Measurements from ENCODE around the gene RPS19. TPM values are rescaled to one million over a fixed set of nuclear protein-coding genes. Genes with fewer than 3 reads are reported as not detected.

Gene RPS19
- total RNA-seq, 2 experiments from 2014 or later: 2,342 to 3,204 TPM

DNA sequence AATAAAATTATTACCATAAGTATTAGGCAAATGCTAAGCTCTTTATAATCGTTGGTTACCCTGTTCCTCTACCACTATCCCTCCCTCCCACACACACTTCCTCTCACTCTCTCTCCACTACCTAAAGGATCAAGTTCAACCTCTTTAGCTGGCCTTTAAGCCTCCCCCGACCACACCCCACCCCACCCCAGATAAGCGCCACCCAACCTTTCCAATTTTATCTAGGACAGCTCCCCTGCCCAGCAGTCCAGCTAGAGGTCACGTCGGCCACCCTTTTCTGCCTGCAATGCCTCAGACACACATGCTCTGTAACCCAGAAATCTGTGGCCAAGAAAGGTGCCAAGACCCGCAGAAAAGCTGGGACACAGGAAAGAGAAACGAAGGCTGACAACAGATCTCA, 16.7 kb upstream of the RPS19 start:
- Mint-ChIP-seq H3K4me3 (no peak overlapping the region), H3K36me3 (ENCODE audit: low read depth) (no peaks in the 10 kb centered on the region), H3K27ac (no peak overlapping the region), H3K27me3 (peaks cover 10% of the 10 kb centered on the region), H3K4me1 (no peaks in the 10 kb centered on the region), H3K9me3 (ENCODE audit: low read depth) (no peaks in the 10 kb centered on the region)
- DNase-seq: no peak
- ATAC-seq: no peak
- intact Hi-C loops (cut with DNase I, micrococcal nuclease): no loop called here
- CTCF ChIA-PET: interaction anchor here (0.7 to 1.4 kb wide), 2 partner anchors 16 to 50 kb away, joined by 3 to 4 read pairs; no protein-coding TSS in a partner anchor
- POLR2A ChIA-PET: no interaction called here

DNA sequence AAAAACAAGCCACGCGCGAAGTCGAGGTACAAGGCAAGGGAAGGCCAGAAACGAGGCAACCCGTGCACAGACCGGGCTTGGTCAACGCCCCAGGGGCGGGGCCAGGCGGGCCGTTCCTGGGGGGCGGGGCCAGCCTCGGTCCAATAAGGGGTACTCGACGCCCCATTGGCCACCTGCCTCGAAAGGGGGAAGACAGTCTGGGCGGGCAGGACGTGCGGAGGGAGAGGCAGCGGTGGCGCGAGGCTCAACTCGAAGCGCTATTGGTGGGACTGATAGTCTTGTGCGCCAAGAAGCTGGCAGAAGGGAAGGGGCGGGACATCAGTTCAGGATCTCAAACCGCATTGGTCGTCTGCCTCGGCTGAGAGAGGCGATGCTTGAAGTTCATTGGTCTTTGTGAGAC, 15.5 kb upstream of the RPS19 start, which contains the start of gene LYPD4:
Gene LYPD4, minus strand, starts transcription at position 83 of the 400 bp plus-strand sequence. CDS start 5,398 bp downstream, outside the sequence.
- Mint-ChIP-seq H3K4me1 (no peaks in the 10 kb centered on the region), H3K9me3 (ENCODE audit: low read depth) (no peaks in the 10 kb centered on the region), H3K27me3 (peaks cover 2% of the 10 kb centered on the region), H3K27ac (no peak within 1 kb of the TSS), H3K36me3 (ENCODE audit: low read depth) (no peaks in the 10 kb centered on the region), H3K4me3 (no peak within 1 kb of the TSS)
- DNase-seq: no peak
- intact Hi-C loops (cut with DNase I, micrococcal nuclease): no loop called here
- no peak for ATAC-seq
- ChIA-PET POLR2A (interaction anchor here (0.6 kb wide), 1 partner anchor 30 kb away, joined by 3 read pairs; no protein-coding TSS in a partner anchor), CTCF (interaction anchor here (0.6 to 1.0 kb wide), 2 partner anchors 14 kb away, joined by 3 read pairs; no protein-coding TSS in a partner anchor)

DNA sequence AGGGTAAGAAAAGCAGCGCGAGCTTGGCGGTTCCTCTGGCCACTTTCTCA, 15.2 kb upstream of the RPS19 start, which contains the start of gene DMRTC2:
Gene DMRTC2, plus strand, starts transcription at position 42 of the 50 bp plus-strand sequence. CDS start 2,387 bp downstream, outside the sequence.
- ChIA-PET CTCF (interaction anchor here (1.0 kb wide), 1 partner anchor 14 kb away, joined by 3 read pairs; no protein-coding TSS in a partner anchor), POLR2A (interaction anchor here (0.6 kb wide), 1 partner anchor 31 kb away, joined by 3 read pairs; no protein-coding TSS in a partner anchor)
- ATAC-seq: no peak
- Mint-ChIP-seq H3K27ac (no peak within 1 kb of the TSS), H3K9me3 (ENCODE audit: low read depth) (no peaks in the 10 kb centered on the region), H3K27me3 (peaks cover 2% of the 10 kb centered on the region), H3K36me3 (ENCODE audit: low read depth) (no peaks in the 10 kb centered on the region), H3K4me3 (no peak within 1 kb of the TSS), H3K4me1 (no peaks in the 10 kb centered on the region)
- intact Hi-C loops (cut with DNase I, micrococcal nuclease): no loop called here
- no peak for DNase-seq

DNA sequence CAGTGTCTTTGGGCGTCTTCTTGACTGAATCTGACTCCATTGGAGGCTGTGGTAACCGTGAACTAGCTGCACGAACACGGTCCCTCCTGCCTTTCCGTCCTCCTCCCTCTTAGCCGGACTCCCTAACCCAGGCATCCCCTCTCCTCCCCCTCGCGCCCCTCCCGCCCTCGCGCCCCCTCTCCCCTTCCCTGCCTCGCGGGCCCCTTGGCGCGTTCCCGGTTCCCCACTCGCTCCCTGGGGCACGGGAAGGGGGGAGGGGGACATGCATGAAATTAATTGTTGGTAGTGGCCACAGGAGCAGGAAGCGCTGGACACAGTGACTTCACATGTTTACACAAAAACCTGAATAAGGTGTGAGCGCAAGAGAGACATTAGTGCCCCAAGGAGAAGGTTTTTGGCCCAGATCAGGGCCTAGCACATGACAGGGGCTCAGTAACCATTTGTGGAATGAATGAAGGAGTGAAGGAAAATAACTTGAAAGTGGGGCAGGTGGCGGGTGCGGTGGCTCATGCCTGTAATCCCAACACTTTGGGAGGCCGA, 14.9 kb upstream of the RPS19 start:
- H3K36me3 Mint-ChIP-seq (ENCODE audit: low read depth): no peaks in the 10 kb centered on the region

DNA sequence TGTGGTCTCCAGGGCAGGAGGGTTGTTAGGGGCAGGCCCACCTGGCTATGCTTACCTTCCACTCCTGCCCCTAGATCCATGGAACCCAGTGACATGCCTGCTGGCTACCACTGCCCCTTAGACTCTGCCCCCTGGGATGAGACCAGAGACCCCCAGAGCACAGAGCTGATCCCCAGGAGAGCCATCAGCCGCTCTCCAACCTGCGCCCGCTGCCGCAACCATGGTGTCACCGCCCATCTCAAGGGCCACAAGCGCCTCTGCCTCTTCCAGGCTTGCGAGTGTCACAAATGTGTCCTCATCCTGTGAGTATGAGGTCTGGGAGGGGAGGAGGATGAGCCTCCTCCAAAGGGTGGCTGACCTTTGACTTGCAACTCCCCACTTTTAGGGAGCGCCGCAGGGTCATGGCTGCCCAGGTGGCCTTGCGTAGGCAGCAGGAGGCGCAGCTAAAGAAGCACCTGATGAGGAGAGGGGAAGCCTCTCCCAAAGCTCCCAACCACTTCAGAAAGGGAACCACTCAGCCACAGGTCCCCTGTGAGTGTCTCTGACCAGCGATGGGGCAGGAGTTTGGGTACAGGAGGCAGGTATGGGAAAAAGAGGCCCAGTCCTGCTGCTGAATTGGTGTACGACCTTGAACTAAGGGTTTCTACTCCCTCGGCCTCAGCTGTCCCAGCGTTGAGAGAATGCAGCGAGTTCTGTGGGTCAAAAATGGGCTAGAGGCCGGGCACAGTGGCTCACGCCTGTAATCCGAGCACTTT, 12.5 kb upstream of the RPS19 start:
- intact Hi-C loops (cut with DNase I, micrococcal nuclease): no loop called here
- DNase-seq (no peak), ATAC-seq (no peak)
- H3K27ac Mint-ChIP-seq: no peak overlapping the region
- ChIA-PET CTCF (interaction anchor here (0.6 to 1.2 kb wide), 3 partner anchors 11 to 94 kb away, joined by 3 to 4 read pairs (median 3); no protein-coding TSS in a partner anchor), POLR2A (no interaction called here)
- H3K36me3 Mint-ChIP-seq (ENCODE audit: low read depth): no peaks in the 10 kb centered on the region
- H3K4me3 Mint-ChIP-seq: no peak overlapping the region
- no peaks in the 10 kb centered on the region for H3K4me1 Mint-ChIP-seq
- no peaks in the 10 kb centered on the region for H3K9me3 Mint-ChIP-seq (ENCODE audit: low read depth)
- H3K27me3 Mint-ChIP-seq: peaks cover 2% of the 10 kb centered on the region

More for the DNA sequence above, 14.9 kb upstream of the RPS19 start:
- ChIA-PET CTCF (no interaction called here), POLR2A (interaction anchor here (0.6 kb wide), 1 partner anchor 31 kb away, joined by 3 read pairs; no protein-coding TSS in a partner anchor)
- ATAC-seq: no peak
- intact Hi-C loops (cut with DNase I, micrococcal nuclease): no loop called here
- Mint-ChIP-seq H3K4me3 (no peak overlapping the region), H3K9me3 (ENCODE audit: low read depth) (no peaks in the 10 kb centered on the region), H3K27me3 (peaks cover 2% of the 10 kb centered on the region), H3K4me1 (no peaks in the 10 kb centered on the region), H3K27ac (no peak overlapping the region)
- DNase-seq: no peak

DNA sequence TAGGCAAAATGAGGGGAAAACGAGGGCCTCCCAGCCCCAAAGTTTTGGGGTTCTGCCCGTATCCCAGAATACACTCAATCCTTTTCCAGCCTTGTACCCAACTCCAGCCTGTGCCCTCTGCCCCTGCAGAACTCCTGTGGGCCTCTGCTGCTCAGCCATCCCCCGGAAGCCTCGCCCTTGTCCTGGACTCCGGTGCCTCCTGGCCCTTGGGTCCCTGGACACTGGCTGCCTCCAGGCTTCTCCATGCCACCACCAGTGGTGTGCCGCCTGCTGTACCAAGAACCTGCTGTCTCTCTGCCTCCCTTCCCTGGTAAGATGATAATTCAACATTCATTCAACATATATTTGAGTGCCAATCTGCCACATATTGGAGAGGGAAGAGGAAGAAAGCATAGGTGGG, 11.4 kb upstream of the RPS19 start:
- DNase-seq (no peak), ATAC-seq (no peak)
- no peak overlapping the region for H3K4me3 Mint-ChIP-seq
- CTCF ChIA-PET: interaction anchor here (1.2 to 4.8 kb wide), 2 partner anchors 11 to 25 kb away, joined by 3 to 26 read pairs; no protein-coding TSS in a partner anchor
- no peaks in the 10 kb centered on the region for H3K4me1 Mint-ChIP-seq
- no peak overlapping the region for H3K27ac Mint-ChIP-seq
- no peaks in the 10 kb centered on the region for H3K36me3 Mint-ChIP-seq (ENCODE audit: low read depth)
- intact Hi-C loops (cut with DNase I, micrococcal nuclease): no loop called here
- H3K27me3 Mint-ChIP-seq: peaks cover 1% of the 10 kb centered on the region
- POLR2A ChIA-PET: no interaction called here
- H3K9me3 Mint-ChIP-seq (ENCODE audit: low read depth): no peaks in the 10 kb centered on the region

DNA sequence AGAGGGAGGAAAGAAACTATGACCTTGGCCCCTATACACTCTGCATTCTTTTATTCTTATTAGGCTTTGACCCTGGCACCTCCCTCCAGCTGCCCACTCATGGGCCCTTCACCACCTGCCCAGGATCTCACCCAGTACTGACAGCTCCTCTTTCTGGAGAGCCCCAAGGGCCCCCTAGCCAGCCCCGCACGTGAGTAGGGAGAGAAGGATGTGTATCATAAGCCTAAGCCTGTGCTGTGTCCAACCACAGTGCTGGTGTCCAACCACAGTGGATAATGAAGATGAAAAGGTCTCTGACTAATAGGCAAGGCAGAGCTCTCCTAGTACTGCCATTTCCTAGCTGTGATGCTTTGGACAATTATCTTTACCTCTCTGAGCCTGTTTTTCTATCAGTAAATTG, 11.0 kb upstream of the RPS19 start:
- Mint-ChIP-seq H3K4me1 (no peaks in the 10 kb centered on the region), H3K27ac (no peak overlapping the region), H3K9me3 (ENCODE audit: low read depth) (no peaks in the 10 kb centered on the region), H3K4me3 (no peak overlapping the region), H3K27me3 (peaks cover 2% of the 10 kb centered on the region), H3K36me3 (ENCODE audit: low read depth) (no peaks in the 10 kb centered on the region)
- ATAC-seq (peak; percentile 16), DNase-seq (no peak)
- CTCF ChIA-PET: interaction anchor here (1.2 to 4.8 kb wide), 2 partner anchors 11 to 24 kb away, joined by 3 to 26 read pairs; no protein-coding TSS in a partner anchor
- POLR2A ChIA-PET: no interaction called here
- intact Hi-C loops (cut with DNase I, micrococcal nuclease): no loop called here

DNA sequence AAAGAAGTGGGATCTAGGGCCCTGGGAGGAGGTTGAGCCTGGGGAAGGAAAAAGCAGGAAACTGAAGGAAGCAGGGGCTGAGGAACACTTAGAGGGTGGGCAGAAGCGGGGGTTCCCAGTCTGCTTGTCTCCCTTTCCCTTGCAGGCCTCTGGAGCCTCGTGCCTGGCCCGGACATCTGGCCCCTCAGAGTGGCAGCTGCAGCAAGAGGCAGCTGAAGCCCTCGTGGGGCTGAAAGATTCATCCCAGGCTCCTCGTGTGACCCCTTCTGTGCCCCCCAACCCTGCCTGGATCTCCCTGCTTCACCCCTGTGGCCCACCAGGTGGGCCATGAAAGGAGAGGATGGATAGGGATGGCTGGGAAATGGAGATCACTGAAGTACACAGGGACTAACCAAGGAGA, 9.7 kb upstream of the RPS19 start:
- ATAC-seq: no peak
- no peaks in the 10 kb centered on the region for H3K9me3 Mint-ChIP-seq (ENCODE audit: low read depth)
- no peak for DNase-seq
- H3K27me3 Mint-ChIP-seq: peaks cover 4% of the 10 kb centered on the region
- H3K4me3 Mint-ChIP-seq: no peak overlapping the region
- CTCF ChIA-PET: interaction anchor here (1.1 to 4.8 kb wide), 3 partner anchors 13 to 209 kb away, joined by 3 to 26 read pairs (median 3); no protein-coding TSS in a partner anchor
- no peak overlapping the region for H3K27ac Mint-ChIP-seq
- intact Hi-C loops (cut with DNase I, micrococcal nuclease): no loop called here
- POLR2A ChIA-PET: interaction anchor here (0.6 kb wide), 1 partner anchor 348 kb away, joined by 10 read pairs; no protein-coding TSS in a partner anchor
- H3K4me1 Mint-ChIP-seq: no peaks in the 10 kb centered on the region
- no peaks in the 10 kb centered on the region for H3K36me3 Mint-ChIP-seq (ENCODE audit: low read depth)

DNA sequence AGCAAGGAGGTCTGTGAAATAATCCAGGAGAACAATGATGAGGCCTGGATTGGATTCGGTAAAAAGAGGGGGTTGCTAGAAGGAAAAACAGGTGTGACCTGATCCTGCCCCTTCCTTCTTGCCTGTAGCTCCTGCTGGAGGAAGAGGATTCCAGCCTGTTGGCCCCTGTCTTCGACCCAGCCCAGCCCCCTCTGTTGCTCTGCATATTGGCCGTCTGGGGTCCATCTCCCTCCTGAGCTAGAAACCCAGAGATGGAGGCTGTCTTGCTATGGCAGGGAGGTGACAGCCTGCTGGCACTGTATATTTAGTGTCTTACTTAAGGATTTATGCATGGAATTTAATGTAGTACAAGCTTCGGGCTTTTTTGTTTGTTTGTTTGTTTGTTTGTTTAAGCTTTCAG, 8.6 kb upstream of the RPS19 start:
- Mint-ChIP-seq H3K27ac (no peak overlapping the region), H3K4me1 (no peaks in the 10 kb centered on the region), H3K27me3 (peaks cover 4% of the 10 kb centered on the region), H3K4me3 (no peak overlapping the region), H3K9me3 (ENCODE audit: low read depth) (no peaks in the 10 kb centered on the region), H3K36me3 (ENCODE audit: low read depth) (no peaks in the 10 kb centered on the region)
- ATAC-seq: no peak
- intact Hi-C loops (cut with DNase I, micrococcal nuclease): no loop called here
- ChIA-PET CTCF (interaction anchor here (0.7 to 4.8 kb wide), 6 partner anchors 14 to 211 kb away, joined by 3 to 26 read pairs (median 4); no protein-coding TSS in a partner anchor), POLR2A (interaction anchor here (0.7 kb wide), 1 partner anchor 21 kb away, joined by 3 read pairs; no protein-coding TSS in a partner anchor)
- no peak for DNase-seq

DNA sequence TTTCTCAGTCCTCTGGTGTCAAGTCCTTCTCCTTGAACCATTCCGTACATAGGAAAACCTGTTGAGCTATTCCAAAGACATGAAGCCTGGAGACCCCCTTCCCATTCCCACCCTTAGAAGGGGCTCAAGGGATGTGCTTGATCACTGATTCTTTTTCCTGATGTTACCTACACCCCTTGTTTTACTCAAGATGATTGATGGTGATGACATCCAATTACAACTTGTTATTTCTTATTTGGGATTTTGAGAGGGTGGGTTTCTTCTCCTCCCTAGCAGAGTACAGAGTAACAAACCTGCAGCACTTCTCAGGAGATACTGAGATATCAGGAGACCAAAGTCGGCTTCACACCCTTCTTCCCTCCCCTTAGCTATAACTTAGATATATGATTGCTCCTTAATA, 6.7 kb upstream of the RPS19 start:
- Mint-ChIP-seq H3K4me1 (peaks cover 6% of the 10 kb centered on the region), H3K4me3 (no peak overlapping the region), H3K36me3 (ENCODE audit: low read depth) (no peaks in the 10 kb centered on the region), H3K27ac (no peak overlapping the region), H3K27me3 (peaks cover 4% of the 10 kb centered on the region), H3K9me3 (ENCODE audit: low read depth) (no peaks in the 10 kb centered on the region)
- CTCF ChIA-PET: interaction anchor here (1.0 to 4.8 kb wide), 2 partner anchors 16 to 19 kb away, joined by 4 to 26 read pairs; no protein-coding TSS in a partner anchor
- DNase-seq (no peak), ATAC-seq (no peak)
- intact Hi-C loops (cut with DNase I, micrococcal nuclease): no loop called here
- POLR2A ChIA-PET: no interaction called here

DNA sequence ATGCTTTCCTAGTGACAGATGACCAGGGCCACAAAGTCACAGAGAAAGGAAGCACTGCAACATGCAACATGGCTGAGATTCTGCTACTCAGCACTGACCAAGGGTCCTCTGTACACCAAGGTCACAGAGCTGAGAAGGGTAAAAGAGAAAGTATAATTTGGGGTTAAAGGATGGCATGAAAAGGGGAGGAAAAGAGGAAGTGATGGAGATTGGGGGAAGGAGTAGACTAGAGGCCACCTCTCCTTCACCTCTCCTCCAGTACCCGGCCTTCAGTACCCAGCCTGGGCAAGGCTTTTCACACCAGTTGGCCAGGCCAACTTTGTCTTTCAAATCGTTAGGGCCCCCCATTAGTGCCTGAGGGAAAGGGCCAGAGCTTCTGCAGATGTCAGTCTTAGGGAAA, 6.3 kb upstream of the RPS19 start:
- ATAC-seq: no peak
- CTCF ChIA-PET: interaction anchor here (1.0 to 1.3 kb wide), 2 partner anchors 19 to 61 kb away, joined by 3 to 4 read pairs; no protein-coding TSS in a partner anchor

More for the DNA sequence above, 6.3 kb upstream of the RPS19 start:
- DNase-seq: no peak
- H3K36me3 Mint-ChIP-seq (ENCODE audit: low read depth): no peaks in the 10 kb centered on the region
- H3K4me3 Mint-ChIP-seq: no peak overlapping the region
- intact Hi-C loops (cut with DNase I, micrococcal nuclease): no loop called here
- no peak overlapping the region for H3K27ac Mint-ChIP-seq
- POLR2A ChIA-PET: no interaction called here
- H3K27me3 Mint-ChIP-seq: peaks cover 4% of the 10 kb centered on the region
- H3K9me3 Mint-ChIP-seq (ENCODE audit: low read depth): no peaks in the 10 kb centered on the region
- H3K4me1 Mint-ChIP-seq: peaks cover 6% of the 10 kb centered on the region

All from activated CD4-positive, alpha-beta T cell treated with anti-CD3 and anti-CD28 coated beads for 36 hours (primary cell).